Activated CD4-positive, CD25-positive, alpha-beta regulatory T cell treated with anti-CD3 and anti-CD28 coated beads, Interleukin-2, amount 50 U/mL, for 24 hours (primary cell): Measurements from ENCODE around the gene SDHAF3.

Source experiments
- ATAC-seq, 2 donors: fragments of 150-1000 bp; cut with Tn5 transposase; one replicate each; pipeline ENCODE4 v1.10.0; 2021; ENCODE audit warnings: mild to moderate bottlenecking in 1 of 2, moderate library complexity in 1 of 2

Gene SDHAF3

GRCh38 chr7:97224316-97224715 lies 106.8 kb downstream of the SDHAF3 start:
- no peak for ATAC-seq

- no peak for ATAC-seq
Observed at GRCh38 chr7:97226541-97226940, 109.0 kb downstream of the SDHAF3 start.
